ENCODE results near the gene PPP3CB.

GRCh38 chr10:73406846-73407245 is 89.0 kb downstream of the PPP3CB start:
- no peak for TF ChIP-seq ZNF274 (IDR thresholded peaks at IDR 0.05; ENCODE audit: low read depth, low read length)
- no peak for TF ChIP-seq YY1 (IDR thresholded peaks at IDR 0.05; ENCODE audit: insufficient read depth, insufficient read length)
- no peak for TF ChIP-seq SUZ12 (IDR thresholded peaks at IDR 0.05; ENCODE audit: extremely low read depth, insufficient read depth, insufficient read length)

Data from NT2/D1 (cell line).